Spleen (tissue), 7 donors: Measurements from ENCODE around the gene FUT1.

Source experiments
- CTCF ChIP-seq, 11 experiments: fragments of 200-600 bp in 7 of 11; fragments of 450-650 bp in 4 of 11; sonication (generic) in 4 of 11; IDR thresholded peaks in 8 of 11; conservative IDR thresholded peaks in 3 of 11; 1 replicate in 7 of 11; 2 replicates in 4 of 11; pipeline versions ENCODE4 v1.4.0 to v1.8.0; 2016 to 2021; ENCODE audit warnings: antibody characterized with exemption in 11 of 11, inconsistent platforms in 4 of 11, mild to moderate bottlenecking in 1 of 11
- POLR2A ChIP-seq, 3 donors: fragments of 450-650 bp; IDR thresholded peaks; one replicate each; pipeline ENCODE4 v1.5.1; 2017; ENCODE audit warnings: antibody characterized with exemption in 3 of 3, mild to moderate bottlenecking in 1 of 3
- donor health status: DM: no; HTN: no; CAD: no; lungs with moderate emphysema.
- donor health status: DM: no; HTN: no; CAD: no.
- donor health status: DM: no; HTN: no; CAD: no.

- TF ChIP-seq CTCF (IDR thresholded peaks at IDR 0.05 in 8 of 11, conservative IDR thresholded peaks at IDR 0.05 in 3 of 11) (peak; percentile 89 to 97 (median 95)), POLR2A (IDR thresholded peaks at IDR 0.05) (no peak)
These were observed 42.7 kb upstream of the FUT1 start for GRCh38 chr19:48795055-48795684.
